HG03354 (cell line): ENCODE results near the gene MEAK7.

Source experiments
- ATAC-seq: cut with Tn5 transposase; IDR thresholded peaks from one replicate; pipeline ENCODE4 v1.9.1; 2021; ENCODE audit warnings: mild to moderate bottlenecking; ENCODE audit not compliant: unreplicated experiment, poor library complexity, severe bottlenecking

MEAK7 gene, protein sequence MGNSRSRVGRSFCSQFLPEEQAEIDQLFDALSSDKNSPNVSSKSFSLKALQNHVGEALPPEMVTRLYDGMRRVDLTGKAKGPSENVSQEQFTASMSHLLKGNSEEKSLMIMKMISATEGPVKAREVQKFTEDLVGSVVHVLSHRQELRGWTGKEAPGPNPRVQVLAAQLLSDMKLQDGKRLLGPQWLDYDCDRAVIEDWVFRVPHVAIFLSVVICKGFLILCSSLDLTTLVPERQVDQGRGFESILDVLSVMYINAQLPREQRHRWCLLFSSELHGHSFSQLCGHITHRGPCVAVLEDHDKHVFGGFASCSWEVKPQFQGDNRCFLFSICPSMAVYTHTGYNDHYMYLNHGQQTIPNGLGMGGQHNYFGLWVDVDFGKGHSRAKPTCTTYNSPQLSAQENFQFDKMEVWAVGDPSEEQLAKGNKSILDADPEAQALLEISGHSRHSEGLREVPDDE

DNA sequence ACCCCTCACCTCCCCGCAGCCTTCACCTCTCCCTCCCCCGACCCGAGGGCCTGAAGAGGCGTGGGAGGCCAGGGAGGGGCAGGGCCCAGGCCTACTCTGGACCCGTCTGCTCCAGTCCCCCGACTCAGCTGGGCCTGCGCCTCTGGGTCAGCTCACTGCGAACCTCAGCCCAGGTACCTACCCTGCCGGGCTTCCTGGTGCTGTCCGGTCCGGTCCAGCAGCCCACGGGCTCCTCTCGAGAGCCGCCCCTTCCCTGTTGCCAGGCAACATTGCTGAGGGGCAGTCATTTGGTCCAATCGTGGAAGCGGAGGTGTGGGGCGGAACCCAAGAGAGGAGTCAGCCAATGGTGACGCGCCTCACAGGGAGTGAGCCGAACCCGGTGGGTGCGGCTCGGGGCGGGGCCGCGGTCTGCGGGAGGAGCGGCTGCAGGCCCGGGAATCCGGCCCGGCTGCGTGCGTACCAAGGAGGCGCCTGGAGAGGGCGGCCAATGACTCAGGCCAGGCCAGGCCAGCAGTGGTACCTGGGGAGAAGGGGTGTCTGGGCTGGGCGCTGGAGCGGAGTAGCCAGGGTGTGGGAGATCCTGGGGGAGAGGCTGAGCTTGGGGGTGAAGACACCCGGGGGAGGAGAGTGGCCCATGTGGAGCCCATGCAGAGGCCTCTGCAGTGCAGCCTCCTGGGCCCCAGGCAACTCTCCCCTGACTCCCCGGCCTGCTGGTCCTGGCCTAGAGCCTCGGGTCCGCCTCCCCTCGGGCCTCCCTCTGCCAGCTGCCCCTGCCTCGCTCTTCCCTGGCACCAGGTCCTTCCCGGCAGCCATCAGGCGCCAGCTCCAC lies at the start of gene MEAK7:
MEAK7 (minus strand) TSS at position 240 of the 829 bp plus-strand sequence. CDS start 6,573 bp downstream, outside the sequence.
- ATAC-seq = peak; percentile 96

DNA sequence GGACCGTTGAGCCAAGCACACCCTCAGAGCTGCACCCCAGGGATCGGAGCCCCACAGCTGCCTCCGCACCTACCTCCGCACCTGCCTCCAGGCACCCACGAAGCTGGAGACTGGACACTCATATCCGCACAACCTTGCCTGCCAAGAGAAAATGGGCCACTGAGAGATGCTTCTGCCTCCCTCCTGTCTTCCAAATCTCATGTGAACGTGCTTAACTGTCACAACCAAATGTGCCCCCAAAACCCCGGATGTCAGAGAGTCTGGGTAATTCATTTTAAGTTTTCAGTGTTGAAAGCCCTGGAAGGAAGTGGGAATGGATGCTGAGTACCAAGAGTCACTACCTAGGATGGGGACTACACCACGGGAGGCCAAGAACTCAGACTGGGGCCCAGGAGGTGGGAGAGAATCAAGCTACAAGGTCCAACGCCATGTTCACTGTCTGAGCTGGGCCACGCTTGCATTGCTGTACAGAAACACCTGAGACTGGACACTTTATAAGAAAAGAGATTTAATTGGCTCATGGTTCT lies 49.5 kb upstream of the MEAK7 start:
- no peak for ATAC-seq

DNA sequence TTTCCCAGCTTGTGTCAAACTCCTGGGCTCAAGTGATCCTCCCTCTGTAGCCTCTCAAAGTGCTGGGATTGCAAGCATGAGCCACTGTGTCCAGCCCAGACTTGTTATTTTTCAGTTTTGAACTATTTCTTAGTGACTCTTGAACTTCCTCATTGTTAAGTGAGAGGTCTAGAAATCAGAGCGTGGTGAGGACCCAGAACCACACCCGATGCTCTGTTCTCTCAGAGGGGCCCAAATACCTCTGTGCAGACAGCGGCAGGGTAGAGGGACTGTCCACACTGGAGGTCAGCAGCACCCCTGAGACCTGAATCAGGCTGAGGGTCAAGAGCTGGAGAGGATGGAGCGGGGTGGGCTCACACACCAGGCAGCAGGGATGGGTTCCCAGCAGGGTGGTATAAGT lies 47.7 kb upstream of the MEAK7 start:
- ATAC-seq = no peak

DNA sequence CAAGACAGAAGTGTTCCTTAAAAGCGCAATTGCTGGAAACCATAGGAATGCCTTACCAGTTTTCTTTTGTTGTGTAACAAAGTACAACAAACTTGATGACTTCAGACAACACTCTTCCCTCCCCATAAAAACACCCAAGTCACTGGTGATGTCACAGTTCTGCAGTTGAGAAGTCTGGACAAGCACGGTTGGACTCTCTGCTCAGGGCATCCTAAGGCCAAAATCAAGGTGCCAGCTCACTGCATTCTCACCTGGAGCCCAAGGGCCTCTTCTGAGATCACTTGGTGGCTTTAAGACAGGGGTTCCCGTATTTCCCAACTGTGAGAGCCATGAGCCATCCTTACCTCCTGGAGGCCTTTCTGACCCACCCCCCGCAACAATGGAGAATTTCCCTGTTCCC lies 45.6 kb upstream of the MEAK7 start:
- no peak for ATAC-seq

DNA sequence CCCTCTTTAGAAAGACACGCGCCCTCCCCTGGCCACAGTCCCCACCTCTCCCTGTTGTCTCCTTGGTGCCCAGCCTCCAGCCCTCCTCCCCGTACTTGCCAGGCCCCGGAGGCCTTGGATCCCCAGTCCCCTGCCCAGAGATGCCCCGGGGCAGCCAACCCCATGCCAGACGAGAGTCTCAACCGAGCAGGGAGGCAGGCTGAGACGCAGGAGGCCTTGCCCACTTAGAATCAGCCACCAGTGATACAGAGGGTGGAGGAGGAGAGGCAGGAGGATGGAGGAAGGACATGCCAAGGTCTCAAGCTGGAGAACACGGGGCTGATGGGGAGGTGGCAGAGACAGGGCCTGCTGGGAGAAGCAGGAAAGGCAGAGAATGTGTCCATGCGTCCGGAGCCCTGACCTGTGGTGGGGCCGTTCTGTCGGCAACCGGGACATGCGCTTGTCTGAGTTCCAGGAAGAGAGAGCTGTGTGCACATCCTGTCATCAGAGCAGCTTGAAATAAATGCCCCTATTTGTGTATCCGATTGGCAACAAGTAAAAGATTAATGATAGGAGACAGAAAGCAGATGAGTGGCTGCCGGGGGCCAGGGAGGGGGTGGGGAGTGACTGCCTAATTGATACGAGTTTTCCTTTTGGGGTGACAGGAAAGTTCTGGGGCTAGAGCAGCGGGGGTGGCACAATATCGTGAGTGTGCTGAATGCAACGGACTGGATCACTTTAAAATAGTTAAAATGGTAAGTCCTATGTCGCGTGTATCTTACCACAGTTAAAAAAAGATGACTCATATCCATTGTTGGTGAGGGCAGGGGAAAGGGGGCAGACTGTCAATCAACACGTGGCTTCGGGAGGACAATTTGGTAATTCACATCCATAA lies 44.7 kb upstream of the MEAK7 start:
- no peak for ATAC-seq

DNA sequence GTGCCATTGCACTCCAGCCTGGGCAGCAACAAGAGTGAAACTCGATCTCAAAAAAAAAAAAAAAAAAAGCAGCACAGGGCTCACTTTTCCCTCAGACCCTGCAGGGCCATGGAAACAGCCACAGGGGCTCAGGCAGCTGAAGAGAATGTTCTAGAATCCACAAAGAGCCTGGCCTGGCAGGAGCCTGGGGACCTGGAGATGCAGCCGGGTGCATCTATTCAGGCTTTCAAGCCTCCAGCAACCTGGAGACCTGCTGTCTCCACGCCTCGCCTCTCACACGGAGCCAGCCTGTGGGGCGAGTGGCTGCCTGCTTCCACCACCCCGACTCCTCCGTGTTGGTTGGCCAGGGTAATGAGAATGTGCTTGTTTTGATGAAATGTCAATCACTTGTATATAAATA lies 44.0 kb upstream of the MEAK7 start:
- no peak for ATAC-seq

DNA sequence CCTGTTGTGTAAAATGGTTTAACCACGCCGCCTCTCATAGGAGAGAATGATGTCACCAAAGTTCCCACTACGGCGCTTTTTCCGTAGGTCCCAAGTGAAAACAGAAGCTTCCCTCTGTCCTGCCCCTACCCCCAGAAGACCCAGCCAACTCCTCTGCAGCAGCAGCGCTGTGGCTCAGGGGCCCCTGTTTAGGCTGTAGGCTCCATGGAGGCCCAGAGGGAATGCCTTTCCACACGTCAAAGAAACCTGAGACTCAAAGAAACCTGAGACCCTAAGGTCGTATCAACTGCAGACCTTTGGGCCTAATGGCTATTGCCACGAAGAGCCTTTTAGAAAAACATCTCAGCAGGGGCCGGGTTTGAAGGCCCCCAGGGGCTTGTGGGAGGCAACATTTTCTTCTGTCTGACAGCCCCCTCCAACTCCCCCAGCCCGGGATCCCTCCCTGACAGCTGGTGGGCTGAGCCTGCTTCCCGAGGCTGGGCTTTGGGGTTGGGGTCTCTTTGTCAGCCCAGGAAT lies 43.1 kb upstream of the MEAK7 start:
- ATAC-seq = no peak

DNA sequence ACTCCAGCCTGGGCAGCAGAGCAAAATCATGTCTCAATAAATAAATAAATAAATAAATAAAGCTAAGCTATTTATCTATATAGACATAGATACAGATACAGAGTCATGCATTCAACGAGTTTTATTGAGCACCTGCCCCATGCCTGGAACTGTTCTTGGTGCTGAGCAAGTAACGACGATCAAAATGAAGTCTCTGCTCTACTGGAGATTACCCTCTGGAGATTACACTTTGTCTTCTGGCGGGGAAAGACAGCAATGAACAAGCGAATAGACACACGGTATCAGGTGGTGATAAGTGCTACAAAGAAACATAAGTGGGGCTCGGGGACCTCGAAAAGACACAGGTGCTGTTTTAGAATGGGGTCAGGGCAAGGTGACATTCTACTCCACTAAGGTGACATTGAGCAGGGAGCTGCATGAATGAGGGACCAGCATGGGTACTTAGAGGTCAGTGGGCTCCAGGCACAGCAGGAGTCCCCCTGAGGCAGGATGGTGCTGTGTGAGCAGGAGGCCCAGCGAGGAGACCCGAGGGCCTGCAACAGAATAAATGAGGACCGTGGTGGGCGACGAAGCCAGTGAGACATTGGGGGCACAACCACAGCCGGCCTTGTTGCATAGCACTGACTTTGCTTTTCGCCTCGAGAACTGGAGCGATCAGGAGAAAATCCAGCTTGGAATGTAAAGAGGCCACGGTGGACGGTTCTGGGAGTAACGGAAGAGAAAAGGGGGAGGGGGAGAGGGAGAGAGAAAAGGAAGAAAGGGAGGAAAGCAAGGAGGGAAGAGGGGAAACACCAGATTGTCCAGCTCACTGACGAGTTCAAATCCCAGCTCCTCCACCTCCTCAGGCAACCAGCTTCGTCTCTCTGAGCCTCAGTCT lies 42.4 kb upstream of the MEAK7 start:
- ATAC-seq = no peak

DNA sequence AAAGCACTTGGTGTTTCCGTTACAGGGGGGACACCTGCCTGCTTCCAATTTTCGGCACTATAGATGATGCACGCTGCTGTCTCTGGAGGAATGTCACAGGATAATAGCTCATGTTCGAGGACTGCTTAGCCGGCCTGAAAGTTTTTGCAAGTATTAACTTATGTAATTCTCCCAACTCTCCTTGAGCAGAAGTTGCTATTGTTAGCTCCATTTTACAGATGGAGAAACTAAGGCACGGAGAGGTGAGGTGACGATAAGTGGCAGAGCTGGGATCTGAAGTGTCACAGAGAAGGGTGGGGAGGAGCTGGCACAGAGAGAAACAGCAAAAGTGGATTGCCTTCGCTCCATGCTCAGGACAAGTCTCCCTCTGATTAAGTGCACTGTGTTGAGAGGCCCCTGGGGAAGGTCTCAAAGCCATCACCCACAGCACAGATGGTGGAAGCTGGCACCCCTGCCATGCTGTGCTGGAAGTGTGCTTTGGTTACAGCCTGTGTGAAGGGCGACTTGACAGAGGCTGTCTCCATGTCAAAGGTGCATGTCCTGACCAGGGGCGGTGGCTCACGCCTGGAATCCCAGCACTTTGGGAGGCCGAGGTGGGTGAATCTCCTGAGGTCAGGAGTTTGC lies 40.8 kb upstream of the MEAK7 start:
- ATAC-seq = no peak

DNA sequence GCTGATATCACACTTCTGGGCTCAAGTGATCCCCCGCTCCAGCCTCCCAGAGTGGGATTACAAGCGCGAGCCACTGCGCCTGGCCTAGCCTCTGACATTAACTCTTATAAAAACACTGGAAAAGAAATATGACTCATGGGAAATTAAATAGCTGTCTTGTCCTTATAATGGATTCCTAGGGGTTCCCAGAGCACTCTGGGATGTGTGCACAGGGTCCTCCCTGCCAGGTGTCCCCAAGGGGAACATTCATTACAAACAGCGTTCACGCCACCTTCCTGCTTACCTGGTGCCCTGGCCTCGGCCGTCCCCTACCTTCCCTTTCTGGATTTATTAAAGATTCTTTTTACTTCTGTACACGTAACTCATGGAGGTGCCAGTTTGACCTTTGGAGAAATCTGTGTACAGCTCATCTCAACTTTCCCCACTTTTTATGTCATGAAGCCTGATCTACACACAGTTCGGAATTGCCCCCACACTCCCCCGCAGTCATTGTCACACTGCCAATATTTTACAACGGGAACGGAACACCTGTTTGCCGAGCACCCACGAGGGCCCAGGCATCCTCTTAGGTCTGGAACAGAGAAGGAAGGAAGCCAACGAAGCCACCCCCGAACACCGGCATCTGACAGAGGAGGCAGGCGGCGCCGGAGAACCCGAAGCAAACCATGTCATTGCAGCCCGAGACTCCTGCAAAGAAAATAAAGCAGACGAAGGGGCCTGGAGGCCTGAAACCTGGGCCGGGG lies 39.7 kb upstream of the MEAK7 start:
- no peak for ATAC-seq

DNA sequence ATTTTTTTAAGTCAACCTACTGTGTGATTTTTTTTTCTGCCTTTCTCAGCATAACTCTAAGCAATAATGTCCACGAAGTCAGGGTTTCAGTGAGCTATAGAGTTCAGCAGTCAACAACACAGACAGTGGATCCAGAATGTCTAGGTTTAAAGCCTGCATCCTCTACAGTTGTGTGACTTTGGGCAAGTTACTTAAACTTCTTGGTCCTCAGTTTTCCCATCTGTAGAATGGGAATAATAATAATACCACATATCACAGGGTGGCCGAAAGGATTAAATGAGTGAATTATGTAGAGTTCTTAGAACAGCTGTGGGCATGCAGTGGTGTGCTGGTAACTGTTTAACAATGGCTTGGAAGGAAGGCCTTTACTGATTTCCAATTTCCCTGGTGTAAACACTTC lies 38.8 kb upstream of the MEAK7 start:
- ATAC-seq = no peak

DNA sequence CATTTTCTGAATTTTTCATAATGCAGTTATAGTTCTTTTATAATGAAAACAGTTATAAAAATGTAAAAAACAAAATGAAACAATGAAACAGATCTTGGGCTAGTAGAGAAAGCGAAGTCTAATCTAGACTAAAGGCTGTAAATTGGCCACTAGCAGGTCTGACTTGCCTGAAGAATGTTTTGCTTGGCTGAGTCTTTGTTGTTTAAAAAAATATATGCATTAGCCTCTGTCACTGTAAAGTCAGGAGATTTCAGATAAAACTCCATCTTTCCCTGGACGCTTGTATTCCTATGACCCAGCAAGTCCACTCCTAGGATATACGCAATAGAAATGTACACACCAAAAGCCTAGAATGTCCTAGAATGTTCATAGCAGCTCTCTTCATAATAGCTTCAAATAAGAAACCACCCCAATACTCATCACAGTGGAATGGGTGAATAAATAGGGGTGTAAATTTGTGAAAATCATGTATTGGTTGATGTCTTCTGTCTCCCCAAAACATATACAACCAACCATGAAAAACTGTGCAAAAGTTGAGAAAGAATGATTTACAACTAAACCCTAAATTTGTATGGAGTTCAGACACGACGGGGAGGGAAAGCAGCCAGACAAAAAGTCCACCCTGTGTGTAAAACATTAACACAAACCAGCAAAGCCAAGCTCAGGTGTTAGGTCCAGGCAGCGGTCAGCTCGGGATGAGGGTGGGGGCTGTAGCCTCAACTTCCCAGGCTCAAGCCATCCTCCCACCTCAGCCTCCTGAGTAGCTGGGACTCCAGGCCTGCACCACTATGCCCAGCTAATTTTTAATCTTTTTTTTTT lies 37.7 kb upstream of the MEAK7 start:
- no peak for ATAC-seq

DNA sequence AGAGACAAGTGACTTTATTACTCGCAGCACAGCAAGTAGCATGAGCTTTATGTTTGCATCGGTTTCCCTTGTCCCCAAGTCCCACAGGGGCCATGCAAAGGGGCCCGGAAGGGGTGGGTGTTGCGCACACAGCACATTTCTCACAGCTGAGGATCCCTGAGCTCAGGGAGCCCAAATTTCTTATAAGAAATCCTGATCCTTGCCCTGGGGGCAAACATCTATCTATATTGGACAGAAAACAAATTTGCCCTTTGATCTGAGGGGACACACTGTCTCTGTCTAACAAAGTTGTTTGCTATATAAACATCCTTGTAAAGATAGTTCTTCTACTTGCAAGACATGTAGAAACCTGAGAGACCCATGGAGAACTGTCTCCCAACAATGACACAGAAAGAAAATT lies 35.7 kb upstream of the MEAK7 start:
- no peak for ATAC-seq

DNA sequence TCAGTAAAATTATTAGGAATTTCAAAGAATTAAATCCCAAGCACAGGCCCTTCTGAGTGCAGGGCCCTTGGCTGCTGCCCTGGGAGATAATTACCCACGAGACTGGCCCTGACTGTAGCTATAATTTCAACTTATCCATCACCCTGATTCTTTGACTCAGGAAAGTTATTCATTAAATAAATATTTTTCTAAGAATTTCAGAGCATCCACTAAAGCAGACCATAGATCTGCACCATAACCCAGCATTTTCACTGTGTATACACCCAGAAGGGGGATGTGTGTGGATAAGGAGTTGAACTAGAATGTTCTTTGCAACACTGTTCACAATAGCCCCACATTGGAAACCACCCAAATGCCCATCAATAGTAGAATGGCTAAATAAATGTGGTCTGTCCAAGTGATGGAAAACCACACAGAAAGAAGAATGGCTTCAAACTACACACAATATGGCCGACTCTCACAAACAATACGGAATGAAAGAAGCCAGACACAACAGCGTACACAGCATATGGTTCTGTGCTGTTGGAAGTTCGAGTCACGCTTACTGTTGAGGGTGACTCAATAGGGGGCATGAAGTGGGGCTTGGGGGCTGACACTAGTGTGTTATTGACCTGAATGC lies 33.9 kb upstream of the MEAK7 start:
- no peak for ATAC-seq

DNA sequence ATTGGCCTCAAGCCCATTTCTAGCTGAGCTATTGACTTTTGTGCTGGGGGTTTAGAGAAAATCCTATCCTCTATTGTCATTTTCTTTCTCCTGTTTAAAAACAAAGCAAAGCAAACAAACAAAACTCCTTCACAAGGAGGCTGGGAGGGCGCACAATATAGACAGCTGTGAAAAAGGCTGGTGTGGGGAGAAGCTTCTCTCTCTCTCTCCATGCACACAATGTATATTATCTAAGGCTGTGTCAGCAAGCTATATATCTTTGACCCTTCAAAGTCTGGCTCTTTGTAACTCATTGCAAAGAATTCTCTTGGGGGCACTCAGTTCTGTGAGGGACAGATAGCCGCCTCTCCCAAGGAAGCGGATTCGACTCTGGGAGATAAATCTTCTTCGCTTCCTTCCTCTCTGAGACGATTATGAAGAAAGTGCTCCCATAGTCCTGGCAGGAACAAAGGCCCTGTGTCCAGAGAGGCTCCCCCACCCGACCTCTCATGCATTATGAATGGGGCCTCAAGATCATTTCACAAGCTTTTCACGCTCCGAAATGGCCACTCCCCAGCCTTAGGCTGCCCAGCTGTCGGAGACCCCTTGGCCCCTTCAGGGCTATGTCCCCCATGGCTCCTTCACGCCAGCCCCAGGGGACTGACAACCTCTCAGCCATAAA lies 33.2 kb upstream of the MEAK7 start:
- no peak for ATAC-seq

DNA sequence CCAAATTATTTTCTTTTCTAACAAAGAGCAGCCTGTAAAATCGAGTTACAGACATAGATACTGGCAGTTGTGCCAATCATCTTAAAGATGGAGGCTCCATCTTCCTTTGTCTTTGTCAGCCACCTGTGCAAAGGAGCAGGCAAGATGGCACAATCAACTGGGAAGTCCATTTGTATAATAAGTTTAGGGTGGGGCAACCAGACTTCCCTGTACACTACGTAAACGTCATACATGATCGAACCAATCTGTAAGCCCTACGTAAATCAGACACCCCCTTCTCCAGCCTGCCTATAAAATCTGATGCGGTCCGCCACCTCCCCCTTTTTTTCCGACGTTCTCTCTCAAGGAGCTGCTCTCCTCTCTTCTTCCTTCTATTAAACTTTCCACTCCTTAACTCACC lies 31.4 kb upstream of the MEAK7 start:
- no peak for ATAC-seq
